Measurements from ENCODE around the gene TUBA3E. TPM values are rescaled to one million over a fixed set of nuclear protein-coding genes. Genes with fewer than 3 reads are reported as not detected.
"Not testable (repeated sequence)": the region's sequence is repeated elsewhere in the genome, so short reads cannot be mapped to it uniquely, and the experiment has no call there.

Gene TUBA3E
- total RNA-seq, 1 donor, result not detected

DNA sequence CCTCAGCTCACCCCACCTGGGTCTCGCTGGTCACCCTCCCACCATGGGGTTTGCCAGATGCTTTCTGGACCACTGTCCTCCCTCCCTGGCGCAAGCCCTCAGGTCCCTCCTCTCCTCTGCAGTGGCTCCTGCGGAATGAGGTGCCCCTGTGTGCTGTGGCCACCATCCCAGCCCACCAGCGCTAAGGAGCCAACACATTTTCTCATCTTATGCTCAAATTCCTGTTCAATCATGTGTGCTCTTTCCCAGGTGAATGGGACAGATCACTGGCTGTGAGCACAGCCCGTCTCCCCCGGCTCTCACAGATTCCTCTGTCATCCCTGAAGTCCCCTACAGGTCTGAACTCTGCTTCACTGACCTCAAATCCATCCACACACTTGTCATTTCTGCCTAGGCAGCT lies 38.1 kb downstream of the TUBA3E start:
- no peak for DNase-seq (ENCODE audit: low read depth)
- TF ChIP-seq, protein P1, sequence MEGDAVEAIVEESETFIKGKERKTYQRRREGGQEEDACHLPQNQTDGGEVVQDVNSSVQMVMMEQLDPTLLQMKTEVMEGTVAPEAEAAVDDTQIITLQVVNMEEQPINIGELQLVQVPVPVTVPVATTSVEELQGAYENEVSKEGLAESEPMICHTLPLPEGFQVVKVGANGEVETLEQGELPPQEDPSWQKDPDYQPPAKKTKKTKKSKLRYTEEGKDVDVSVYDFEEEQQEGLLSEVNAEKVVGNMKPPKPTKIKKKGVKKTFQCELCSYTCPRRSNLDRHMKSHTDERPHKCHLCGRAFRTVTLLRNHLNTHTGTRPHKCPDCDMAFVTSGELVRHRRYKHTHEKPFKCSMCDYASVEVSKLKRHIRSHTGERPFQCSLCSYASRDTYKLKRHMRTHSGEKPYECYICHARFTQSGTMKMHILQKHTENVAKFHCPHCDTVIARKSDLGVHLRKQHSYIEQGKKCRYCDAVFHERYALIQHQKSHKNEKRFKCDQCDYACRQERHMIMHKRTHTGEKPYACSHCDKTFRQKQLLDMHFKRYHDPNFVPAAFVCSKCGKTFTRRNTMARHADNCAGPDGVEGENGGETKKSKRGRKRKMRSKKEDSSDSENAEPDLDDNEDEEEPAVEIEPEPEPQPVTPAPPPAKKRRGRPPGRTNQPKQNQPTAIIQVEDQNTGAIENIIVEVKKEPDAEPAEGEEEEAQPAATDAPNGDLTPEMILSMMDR (IDR thresholded peaks at IDR 0.05; ENCODE audit: insufficient read depth, low read length), result no peak
- H3K4me3 ChIP-seq (ENCODE audit: low read depth, low read length), result no peak overlapping the region

DNA sequence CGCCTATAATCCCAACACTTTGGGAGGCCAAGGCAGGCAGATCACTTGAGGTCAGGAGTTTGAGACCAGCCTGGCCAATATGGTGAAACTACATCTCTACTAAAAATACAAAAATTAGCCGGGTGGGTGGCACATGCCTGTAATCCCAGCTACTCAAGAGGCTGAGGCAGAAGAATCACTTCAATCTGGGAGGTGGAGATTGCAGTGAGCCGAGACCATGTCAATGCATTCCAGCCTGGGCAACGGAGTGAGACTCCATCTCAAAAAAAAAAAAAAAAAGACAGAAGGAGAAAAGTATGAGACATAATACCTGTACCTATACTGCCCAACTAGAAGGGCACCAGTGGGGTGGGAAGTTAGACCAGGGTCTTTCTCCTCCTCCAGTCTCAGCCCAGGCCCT lies 38.9 kb downstream of the TUBA3E start:
- H3K4me3 ChIP-seq (ENCODE audit: low read depth, low read length); DNase-seq (ENCODE audit: low read depth): not testable (repeated sequence)

DNA sequence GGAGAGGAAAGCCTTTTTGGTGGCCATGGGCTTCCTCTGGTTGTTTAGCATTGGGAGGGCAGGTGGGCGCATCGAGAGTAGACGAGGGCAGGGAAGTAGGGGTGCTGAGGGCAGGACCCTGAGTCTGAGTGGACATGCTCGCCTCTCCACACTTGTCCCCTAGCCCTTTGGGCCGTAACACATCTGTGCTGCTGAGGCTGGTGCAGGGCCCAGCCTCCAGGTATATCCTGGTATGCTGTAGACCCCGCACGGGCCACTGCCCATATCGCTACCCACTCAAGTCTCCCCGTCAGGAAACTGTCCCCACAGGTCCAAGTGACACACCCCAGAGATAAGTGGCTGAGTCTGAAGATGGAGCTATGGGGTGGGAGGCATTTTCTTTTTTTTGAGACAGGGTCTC lies 39.6 kb downstream of the TUBA3E start:
- TF ChIP-seq, protein P1 (IDR thresholded peaks at IDR 0.05; ENCODE audit: insufficient read depth, low read length), result no peak
- no peak overlapping the region for H3K4me3 ChIP-seq (ENCODE audit: low read depth, low read length)
- no peak for DNase-seq (ENCODE audit: low read depth)

DNA sequence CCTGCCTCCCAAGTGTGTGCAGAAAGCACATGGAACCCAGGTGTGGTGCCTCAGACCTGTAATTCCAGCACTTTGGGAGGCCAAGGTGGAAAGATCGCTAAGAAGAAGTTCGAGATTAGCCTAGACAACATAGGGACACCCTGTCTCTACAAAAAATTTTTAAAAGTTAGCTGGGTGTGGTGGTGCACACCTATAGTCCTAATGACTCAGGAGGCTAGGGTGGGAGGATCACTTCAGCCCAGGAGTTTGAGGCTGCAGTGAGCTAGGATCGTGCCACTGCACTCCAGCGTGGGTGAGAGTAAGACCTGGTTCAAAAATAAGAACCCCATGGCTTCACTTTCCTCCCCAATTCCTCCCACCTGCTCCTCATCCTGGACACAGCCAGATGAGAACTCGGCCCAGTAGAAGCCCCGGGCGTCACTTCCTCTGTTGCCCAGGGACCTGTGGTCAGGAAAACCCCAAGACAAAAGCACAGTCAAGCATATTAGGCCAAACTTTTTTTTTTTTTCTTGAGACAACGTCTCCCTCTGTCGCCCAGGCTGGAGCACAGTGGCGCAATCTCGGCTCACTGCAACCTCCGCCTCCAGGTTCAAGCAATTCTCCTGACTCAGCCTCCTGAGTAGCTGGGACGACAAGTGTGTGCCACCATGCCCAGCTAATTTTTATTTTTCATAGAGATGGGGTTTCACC lies 40.3 kb downstream of the TUBA3E start:
- not testable (repeated sequence) for H3K4me3 ChIP-seq (ENCODE audit: low read depth, low read length); DNase-seq (ENCODE audit: low read depth)

DNA sequence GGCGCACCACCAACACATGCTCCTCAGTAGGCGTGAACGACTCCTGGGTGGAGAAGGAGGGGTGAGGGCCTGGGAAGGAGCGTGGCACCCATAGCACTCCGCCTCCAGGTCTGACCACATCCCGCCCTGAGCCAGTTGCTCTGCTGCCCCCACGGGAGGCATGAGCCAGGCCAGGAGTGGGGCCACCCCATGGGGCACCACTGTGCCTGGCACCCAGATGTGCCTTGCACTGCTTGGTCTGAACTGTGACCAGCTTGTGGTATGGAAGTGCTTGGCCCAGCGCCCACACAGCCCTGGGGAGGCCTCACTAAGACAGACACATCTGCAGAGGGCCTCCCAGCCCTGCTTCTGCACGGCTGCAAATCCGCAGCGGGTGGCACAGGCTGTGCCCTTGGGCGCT lies 40.9 kb downstream of the TUBA3E start:
- DNase-seq (ENCODE audit: low read depth); H3K4me3 ChIP-seq (ENCODE audit: low read depth, low read length): not testable (repeated sequence)

DNA sequence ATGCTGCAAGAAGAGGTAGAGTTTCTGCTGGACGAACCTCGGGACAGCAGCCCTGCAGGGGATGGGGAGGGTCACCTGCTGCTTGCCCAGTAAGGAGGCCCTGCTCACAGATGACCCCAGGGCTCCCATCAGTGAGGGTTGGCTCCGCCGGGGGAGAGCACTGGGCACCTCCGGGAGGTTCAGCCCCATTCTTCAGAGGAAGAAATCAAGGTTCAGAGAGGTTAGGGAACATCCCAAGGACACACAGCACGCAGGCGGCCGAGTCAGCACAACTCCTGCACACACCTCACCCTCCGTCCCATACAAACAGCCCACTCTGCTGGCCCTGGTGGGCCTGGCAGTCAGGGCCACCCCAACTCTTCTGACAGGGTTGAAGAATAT lies 41.6 kb downstream of the TUBA3E start:
- H3K4me3 ChIP-seq (ENCODE audit: low read depth, low read length), result no peak overlapping the region
- TF ChIP-seq, protein P1 (IDR thresholded peaks at IDR 0.05; ENCODE audit: insufficient read depth, low read length), result no peak
- no peak for DNase-seq (ENCODE audit: low read depth)

DNA sequence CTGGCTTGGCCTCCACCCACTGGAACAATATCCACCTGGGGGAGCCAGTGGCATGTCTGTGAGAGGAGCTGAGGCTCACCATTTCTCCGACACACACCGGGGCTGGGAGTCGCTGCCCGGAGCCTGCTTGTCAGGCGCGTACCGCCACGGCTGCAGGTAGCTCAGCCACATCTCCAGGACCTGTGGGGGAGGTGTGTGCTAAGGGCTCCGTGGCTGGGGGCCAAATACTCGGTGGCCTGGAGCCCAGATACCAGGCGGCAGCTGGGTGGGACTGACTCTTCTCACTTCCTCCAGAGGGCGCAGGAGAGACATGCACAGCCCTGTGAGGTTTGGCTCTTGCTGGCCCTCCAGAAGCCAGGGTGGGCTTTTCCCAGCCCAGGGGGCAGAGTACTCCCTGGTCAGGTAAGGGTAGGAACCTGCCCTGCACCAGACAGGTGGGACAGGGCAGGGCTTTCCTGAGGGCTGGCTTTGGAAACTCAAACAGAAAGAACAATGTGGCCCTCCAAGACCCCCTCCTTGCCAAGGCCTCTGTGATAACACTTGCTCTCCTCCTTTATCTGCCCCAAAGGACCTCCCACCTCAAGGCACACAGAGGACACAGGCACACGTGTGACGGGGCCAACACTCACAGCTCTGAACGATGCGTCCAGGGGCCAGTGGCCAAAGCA lies 42.1 kb downstream of the TUBA3E start:
- TF ChIP-seq, protein P1 (IDR thresholded peaks at IDR 0.05; ENCODE audit: insufficient read depth, low read length), result peak; percentile 58
- H3K4me3 ChIP-seq (ENCODE audit: low read depth, low read length), result not testable (repeated sequence)
- DNase-seq (ENCODE audit: low read depth), result peak; percentile 45

DNA sequence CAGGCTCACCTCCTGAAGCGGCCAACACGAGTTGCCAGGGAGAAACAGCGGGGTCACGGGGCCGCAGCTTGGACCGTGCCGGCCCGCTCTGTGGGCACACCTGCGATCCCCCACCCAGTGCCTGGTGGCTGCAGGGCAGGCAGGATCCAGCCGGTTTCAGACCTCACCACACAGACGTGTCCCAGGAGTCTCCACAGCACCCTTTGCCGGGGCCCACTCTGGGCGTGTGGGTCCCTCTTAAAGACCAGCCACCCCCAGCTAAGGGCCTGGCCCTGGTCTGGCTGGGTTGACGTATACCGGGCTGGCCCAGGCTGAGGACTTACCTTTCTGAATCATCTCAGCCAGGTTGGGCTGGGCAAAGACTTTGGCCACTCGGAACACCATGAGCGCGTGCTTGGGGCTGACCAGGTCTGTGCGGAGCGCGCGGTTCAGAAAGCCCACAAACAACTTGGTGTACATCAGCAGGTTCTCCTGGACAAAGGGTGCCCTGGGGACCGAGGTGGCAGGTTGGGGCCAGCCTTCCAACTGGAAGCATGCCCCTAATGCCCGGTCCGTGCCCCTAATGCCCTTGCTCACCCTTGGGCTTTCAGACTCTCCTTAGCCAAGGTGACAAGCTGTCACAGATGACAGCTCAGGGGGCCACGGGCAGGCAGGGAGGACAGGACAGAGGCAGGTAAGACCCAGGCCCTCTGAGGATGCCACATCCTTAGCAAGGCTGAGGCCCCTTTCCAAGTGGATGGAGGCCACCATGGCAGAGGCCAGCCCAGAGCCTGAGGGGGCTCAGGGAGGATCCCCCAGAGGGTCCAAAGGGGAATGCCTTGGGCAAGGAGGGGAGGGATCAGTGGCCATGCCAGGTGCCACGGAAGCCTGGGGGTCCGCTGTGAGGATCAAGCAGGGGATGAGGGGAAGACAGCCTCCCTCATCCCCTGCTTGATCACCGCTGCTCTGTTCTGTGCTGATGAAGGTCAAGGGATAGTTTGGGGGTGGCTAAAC lies 43.2 kb downstream of the TUBA3E start:
- H3K4me3 ChIP-seq (ENCODE audit: low read depth, low read length), result no peak overlapping the region
- no peak for DNase-seq (ENCODE audit: low read depth)
- TF ChIP-seq, protein P1 (IDR thresholded peaks at IDR 0.05; ENCODE audit: insufficient read depth, low read length), result no peak

DNA sequence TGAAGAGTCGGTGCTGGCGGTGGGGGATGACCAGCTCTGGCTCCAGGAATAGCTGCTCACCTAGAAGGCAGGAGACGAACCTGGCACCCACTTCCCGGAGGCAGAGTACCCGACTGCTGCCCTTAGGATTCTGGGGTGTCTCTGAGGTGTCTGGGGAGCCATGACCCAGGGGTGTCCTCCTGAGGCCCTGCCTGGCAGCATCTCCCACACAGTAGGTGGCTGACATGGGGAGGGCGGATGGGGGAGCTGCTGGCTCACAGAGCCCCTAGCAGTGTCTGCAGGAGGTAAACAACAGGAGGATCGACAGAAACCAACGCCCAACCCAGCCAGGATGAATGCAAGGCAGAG lies 43.8 kb downstream of the TUBA3E start:
- not testable (repeated sequence) for H3K4me3 ChIP-seq (ENCODE audit: low read depth, low read length); DNase-seq (ENCODE audit: low read depth)

DNA sequence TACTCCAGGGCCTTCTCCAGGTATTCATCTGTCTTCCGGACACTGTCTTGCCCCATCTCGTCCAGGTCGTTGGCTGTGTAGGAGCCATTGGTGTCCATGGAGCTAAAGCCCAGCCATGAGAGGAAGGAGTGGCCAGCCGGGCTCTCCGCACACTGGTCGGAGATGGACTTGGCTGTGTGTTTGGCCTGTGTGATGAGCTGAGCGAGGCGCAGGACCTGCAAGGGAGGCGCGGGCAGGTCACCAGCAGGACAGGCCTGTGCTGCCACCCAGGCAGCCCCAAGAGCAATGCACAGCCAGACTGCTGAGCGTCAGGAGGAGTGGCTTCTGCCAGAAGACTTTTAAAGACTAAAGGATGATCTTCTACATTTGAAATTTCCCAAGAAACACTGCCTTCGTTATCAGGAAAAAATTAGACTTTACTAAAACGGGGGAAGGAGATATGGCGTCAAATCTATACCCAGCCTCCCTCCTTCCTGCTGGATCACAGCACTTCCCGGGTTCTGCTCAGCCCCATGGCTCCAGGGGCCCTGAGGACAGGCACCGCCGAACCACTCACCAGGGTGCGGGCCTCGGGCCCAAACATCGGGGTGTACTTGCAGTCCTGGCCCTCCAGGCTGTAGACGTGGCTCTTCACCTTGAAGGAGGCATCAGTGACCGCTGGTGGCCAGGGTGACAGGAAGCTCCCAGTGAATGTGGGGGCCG lies 44.4 kb downstream of the TUBA3E start:
- DNase-seq (ENCODE audit: low read depth); H3K4me3 ChIP-seq (ENCODE audit: low read depth, low read length): not testable (repeated sequence)

All from fibroblast of the aortic adventitia (primary cell).